ENCODE data around the gene ADAMTSL1.

ADAMTSL1 gene

GRCh38 chr9:18601026-18601425 is 127.1 kb downstream of the ADAMTSL1 start:
- in situ Hi-C loops (cut with HindIII; ENCODE audit: low sequenced_read_pairs), result no loop called here

DNA sequence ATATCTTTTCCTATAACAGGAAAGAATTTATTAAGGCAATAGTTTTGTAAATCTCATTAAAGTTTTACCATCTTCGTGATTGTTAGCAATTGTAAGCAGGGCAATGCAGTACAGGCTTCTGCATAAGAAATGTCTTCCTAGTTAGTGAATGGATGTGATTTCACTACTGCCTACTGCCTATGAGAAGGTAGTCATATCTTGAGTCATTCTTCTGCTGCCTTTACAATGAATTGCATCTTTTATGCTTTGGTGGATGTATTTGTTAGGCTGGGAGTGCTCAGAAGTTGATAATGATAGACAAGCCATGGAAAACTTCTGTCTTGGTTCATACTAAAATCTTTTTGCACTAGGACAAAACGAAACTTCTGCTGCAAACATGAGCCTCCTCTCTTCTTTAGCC is 128.0 kb downstream of the ADAMTSL1 start:
- in situ Hi-C loops (cut with HindIII; ENCODE audit: low sequenced_read_pairs), result no loop called here

- in situ Hi-C loops (cut with HindIII; ENCODE audit: low sequenced_read_pairs), result no loop called here
Observed at GRCh38 chr9:18604767-18605730, 131.1 kb downstream of the ADAMTSL1 start.

- in situ Hi-C loops (cut with HindIII; ENCODE audit: low sequenced_read_pairs), result no loop called here
Observed at GRCh38 chr9:18605766-18606180, 131.8 kb downstream of the ADAMTSL1 start.

GRCh38 chr9:18606281-18606680 is 132.3 kb downstream of the ADAMTSL1 start:
- in situ Hi-C loops (cut with HindIII; ENCODE audit: low sequenced_read_pairs), result no loop called here

- in situ Hi-C loops (cut with HindIII; ENCODE audit: low sequenced_read_pairs), result no loop called here
Observed at GRCh38 chr9:18606846-18607245, 132.9 kb downstream of the ADAMTSL1 start.

DNA sequence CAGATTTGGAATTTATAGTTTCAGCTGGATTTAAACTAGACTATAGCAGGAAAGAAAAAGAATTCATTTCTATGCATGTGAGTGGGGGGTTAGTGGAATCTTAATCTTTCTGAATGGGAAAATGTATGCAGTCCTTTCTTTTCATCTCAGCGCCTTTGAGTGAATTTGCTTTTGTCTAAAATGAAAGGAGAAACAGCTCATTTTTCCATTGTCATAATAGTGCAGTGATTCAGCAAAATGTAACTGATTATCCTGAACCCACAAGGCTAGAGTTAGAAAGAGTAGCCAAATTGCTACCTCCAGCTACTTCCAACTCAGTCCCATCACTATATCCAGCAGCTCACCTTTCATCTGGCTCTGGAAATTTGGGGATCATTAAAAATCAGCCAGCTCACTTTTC is 134.4 kb downstream of the ADAMTSL1 start:
- in situ Hi-C loops (cut with HindIII; ENCODE audit: low sequenced_read_pairs), result no loop called here

DNA sequence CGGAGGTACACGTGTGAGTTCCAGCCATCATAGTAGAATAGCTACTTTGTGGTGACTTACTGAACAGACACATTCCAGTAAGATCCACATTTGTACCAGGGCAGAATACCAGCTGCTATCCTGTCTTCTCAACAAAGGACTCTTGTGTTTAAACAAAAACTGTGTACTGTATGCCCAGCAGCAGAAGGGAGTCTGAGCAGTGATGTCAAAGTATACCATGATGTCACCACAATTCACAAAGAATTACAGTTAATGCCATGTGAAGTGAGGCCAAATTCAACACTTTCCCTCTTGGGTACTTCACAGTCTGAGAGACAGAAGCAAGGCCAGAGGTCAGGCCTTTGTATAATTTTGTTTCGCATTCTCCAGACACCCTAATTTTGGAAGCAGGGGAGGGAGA is 137.0 kb downstream of the ADAMTSL1 start:
- in situ Hi-C loops (cut with HindIII; ENCODE audit: low sequenced_read_pairs), result no loop called here

GRCh38 chr9:18611971-18612370 is 138.0 kb downstream of the ADAMTSL1 start:
- in situ Hi-C loops (cut with HindIII; ENCODE audit: low sequenced_read_pairs), result no loop called here

- in situ Hi-C loops (cut with HindIII; ENCODE audit: low sequenced_read_pairs), result no loop called here
Observed at GRCh38 chr9:18614116-18614515, 140.2 kb downstream of the ADAMTSL1 start.

- in situ Hi-C loops (cut with HindIII; ENCODE audit: low sequenced_read_pairs), result no loop called here
Observed at GRCh38 chr9:18614651-18615050, 140.7 kb downstream of the ADAMTSL1 start.

DNA sequence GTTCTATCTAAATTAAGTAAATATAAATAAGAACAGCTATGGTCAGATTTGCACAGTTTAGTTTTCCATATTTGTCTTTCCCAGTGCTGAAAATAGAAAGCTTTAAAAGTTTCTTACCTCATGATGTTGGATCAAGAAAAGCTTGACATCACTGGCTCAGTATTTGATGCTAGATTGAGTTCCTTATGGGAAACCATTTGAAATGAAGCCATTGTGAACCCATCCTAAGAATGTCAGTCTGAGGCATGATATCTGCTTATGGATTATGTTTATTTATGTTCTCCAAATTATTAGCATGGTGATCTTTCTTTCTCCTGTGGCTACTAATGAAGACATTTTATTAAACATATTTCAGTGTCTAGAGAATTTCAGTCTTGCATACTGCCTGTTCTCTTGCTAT is 143.0 kb downstream of the ADAMTSL1 start:
- in situ Hi-C loops (cut with HindIII; ENCODE audit: low sequenced_read_pairs), result no loop called here

DNA sequence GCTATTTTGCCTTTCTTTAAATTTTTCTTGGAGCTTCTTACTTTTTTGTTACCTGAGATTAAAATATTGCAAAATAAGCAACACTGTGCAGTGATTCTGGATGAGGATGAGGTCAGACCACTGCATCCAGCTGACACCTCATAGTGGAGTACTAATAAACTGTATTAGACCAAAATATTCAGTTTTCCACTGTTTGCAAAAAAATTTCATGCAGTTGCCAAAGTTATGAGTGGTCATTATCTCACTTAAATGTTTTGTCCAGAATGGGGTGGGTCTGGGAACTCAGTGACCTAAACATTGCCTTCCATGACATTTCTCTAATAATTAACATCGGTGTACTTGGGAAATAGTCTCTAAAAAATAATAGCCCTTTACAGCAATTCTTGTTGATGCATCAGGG is 143.8 kb downstream of the ADAMTSL1 start:
- in situ Hi-C loops (cut with HindIII; ENCODE audit: low sequenced_read_pairs), result no loop called here

DNA sequence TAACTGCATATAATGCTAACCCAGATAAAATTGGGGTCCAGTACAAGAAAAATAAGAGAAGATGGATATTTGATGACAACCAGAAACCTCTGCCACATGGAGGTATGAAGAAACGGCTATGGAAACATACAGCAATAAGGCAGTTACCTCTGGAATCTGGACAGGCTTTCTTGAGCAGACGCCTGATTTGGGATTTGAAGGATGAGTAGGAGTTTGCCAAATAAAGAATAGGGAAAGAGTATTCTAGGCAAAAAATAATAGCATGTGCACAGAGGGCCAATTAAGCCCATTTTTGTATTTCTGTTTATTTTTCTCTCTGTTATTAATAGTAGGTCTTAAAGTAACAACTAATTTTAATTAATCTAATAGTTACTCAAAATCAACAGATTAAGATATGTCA is 144.9 kb downstream of the ADAMTSL1 start:
- in situ Hi-C loops (cut with HindIII; ENCODE audit: low sequenced_read_pairs), result no loop called here

- in situ Hi-C loops (cut with HindIII; ENCODE audit: low sequenced_read_pairs), result no loop called here
Observed at GRCh38 chr9:18622186-18622836, 148.4 kb downstream of the ADAMTSL1 start.

GRCh38 chr9:18623221-18624079 is 149.5 kb downstream of the ADAMTSL1 start:
- in situ Hi-C loops (cut with HindIII; ENCODE audit: low sequenced_read_pairs), result no loop called here

GRCh38 chr9:18626046-18626698 is 152.2 kb downstream of the ADAMTSL1 start:
- in situ Hi-C loops (cut with HindIII; ENCODE audit: low sequenced_read_pairs), result no loop called here

GRCh38 chr9:18629136-18629535 is 155.2 kb downstream of the ADAMTSL1 start:
- in situ Hi-C loops (cut with HindIII; ENCODE audit: low sequenced_read_pairs), result no loop called here

GRCh38 chr9:18632632-18633403 is 158.9 kb downstream of the ADAMTSL1 start:
- in situ Hi-C loops (cut with HindIII; ENCODE audit: low sequenced_read_pairs), result no loop called here

DNA sequence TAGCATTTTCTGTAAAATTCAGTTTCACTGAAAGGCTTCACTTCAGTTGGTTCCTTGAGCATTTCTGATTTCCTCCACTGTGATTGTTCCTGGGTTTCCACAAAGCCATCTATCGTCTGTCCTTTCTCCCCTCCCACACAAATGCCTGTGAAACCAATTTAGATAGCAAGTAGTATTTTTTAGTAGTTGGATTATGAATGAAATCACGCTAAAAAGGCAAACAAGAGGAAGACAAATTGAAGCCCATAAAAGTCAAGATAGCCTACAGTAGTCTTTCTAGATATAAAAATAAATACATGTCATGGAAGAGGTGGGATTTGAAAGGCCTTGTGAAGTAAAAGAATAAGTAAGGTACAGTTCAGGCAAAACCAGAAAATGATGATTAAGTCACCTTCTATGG is 162.8 kb downstream of the ADAMTSL1 start:
- in situ Hi-C loops (cut with HindIII; ENCODE audit: low sequenced_read_pairs), result no loop called here
